ENCODE results near the gene TMBIM1.
"Not testable (repeated sequence)": the region's sequence is repeated elsewhere in the genome, so short reads cannot be mapped to it uniquely, and the experiment has no call there.

DNA sequence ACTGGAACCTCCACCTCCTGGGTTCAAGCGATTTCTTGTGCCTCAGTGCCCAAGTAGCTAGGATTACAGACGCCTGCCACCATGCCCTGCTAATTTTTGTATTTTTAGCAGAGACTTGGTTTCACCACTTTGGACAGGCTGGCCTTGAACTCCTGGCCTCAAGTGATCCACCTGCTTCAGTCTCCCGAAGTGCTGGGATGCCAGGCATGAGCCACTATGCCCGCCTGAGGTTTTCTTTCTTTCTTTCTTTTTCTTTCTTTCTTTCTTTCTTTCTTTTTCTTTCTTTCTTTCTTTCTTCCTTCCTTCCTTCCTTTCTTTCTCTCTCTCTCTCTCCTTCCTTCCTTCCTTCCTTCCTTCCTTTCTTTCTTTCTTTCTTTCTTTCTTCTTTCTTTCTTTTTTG, 22.5 kb upstream of the TMBIM1 start:
- TF ChIP-seq FOSL1 (IDR thresholded peaks at IDR 0.05; ENCODE audit: low read depth); YY1 (IDR thresholded peaks at IDR 0.05; ENCODE audit: extremely low read depth, insufficient replicate concordance, low read depth, low read length); JUND (IDR thresholded peaks at IDR 0.05); POLR2AphosphoS5 (IDR thresholded peaks at IDR 0.05; ENCODE audit: low read depth, low read length); EZH2 (IDR thresholded peaks at IDR 0.05); EZH2phosphoT487 (IDR thresholded peaks at IDR 0.05; ENCODE audit: borderline replicate concordance); SP1 (IDR thresholded peaks at IDR 0.05; ENCODE audit: low read depth): not testable (repeated sequence)
- TF ChIP-seq, protein P1, sequence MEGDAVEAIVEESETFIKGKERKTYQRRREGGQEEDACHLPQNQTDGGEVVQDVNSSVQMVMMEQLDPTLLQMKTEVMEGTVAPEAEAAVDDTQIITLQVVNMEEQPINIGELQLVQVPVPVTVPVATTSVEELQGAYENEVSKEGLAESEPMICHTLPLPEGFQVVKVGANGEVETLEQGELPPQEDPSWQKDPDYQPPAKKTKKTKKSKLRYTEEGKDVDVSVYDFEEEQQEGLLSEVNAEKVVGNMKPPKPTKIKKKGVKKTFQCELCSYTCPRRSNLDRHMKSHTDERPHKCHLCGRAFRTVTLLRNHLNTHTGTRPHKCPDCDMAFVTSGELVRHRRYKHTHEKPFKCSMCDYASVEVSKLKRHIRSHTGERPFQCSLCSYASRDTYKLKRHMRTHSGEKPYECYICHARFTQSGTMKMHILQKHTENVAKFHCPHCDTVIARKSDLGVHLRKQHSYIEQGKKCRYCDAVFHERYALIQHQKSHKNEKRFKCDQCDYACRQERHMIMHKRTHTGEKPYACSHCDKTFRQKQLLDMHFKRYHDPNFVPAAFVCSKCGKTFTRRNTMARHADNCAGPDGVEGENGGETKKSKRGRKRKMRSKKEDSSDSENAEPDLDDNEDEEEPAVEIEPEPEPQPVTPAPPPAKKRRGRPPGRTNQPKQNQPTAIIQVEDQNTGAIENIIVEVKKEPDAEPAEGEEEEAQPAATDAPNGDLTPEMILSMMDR (IDR thresholded peaks at IDR 0.05 in 2 of 3, conservative IDR thresholded peaks at IDR 0.05 in 1 of 3; ENCODE audit: borderline replicate concordance in 1 of 3, insufficient read depth in 1 of 3, low read depth in 2 of 3, low read length in 2 of 3), result not testable (repeated sequence)
